H1 (cell line): Measurements from ENCODE around the gene FGF12. TPM values are rescaled to one million over a fixed set of nuclear protein-coding genes. Genes with fewer than 3 reads are reported as not detected.

Experiments used
- CTCF ChIA-PET: fragments of 300-600 bp; sonication (Branson Sonifier 250); formaldehyde crosslinking; loops from one replicate; lab custom pipeline; 2021; ENCODE audit not compliant: partially characterized antibody; lab: Charles Lee
- POLR2A ChIA-PET: fragments of 300-600 bp; sonication (Branson Sonifier 250); formaldehyde crosslinking; loops from one replicate; lab custom pipeline; 2021; ENCODE audit warnings: inconsistent platforms; ENCODE audit not compliant: partially characterized antibody; lab: Charles Lee
- DNase-seq, 2 experiments: peaks; one replicate each; pipeline versions ENCODE4 v3.0.0 to v3.0.0-alpha.2; 2010 to 2022; ENCODE audit warnings: low spot score in 2 of 2, low read depth in 1 of 2, mixed read lengths in 1 of 2
- FAIRE-seq: peaks from 2 replicates; lab custom pipeline; 2011; peaks lifted over from hg19 to GRCh38; lab: Jason Lieb, UNC
- H2AFZ ChIP-seq: 2 replicates; pipeline ENCODE4 v1.8.1; 2012; ENCODE audit warnings: low read length, inconsistent platforms
- H2AK5ac ChIP-seq: 2 replicates; pipeline ENCODE4 v1.6.1; 2013; ENCODE audit warnings: low read depth, low read length
- H2BK120ac ChIP-seq: replicated peaks from 2 replicates; pipeline ENCODE3; 2013; ENCODE audit warnings: low read depth, low read length, inconsistent platforms
- H2BK12ac ChIP-seq: 2 replicates; pipeline ENCODE4 v1.6.1; 2013; ENCODE audit warnings: low read depth, low read length
- H2BK15ac ChIP-seq: 2 replicates; pipeline ENCODE4 v1.6.1; 2013; ENCODE audit warnings: low read length
- H2BK20ac ChIP-seq: 2 replicates; pipeline ENCODE4 v1.6.1; 2013; ENCODE audit warnings: low read length
- H2BK5ac ChIP-seq: 2 replicates; pipeline ENCODE4 v1.6.1; 2013; ENCODE audit warnings: low read depth, low read length
- H3K14ac ChIP-seq: 2 replicates; pipeline ENCODE4 v1.6.1; 2013; ENCODE audit warnings: inconsistent platforms; ENCODE audit not compliant: insufficient read length
- H3K18ac ChIP-seq: 2 replicates; pipeline ENCODE4 v1.6.1; 2013; ENCODE audit warnings: low read length; ENCODE audit errors: extremely low read depth
- H3K23ac ChIP-seq: 2 replicates; pipeline ENCODE4 v1.6.1; 2013; ENCODE audit warnings: inconsistent platforms; ENCODE audit not compliant: insufficient read length
- H3K23me2 ChIP-seq: 2 replicates; pipeline ENCODE4 v1.6.1; 2013; ENCODE audit warnings: low read depth, low read length
- H3K27ac ChIP-seq: 2 replicates; pipeline ENCODE4 v1.6.1; 2011; ENCODE audit warnings: low read depth, low read length, inconsistent platforms
- H3K27me3 ChIP-seq, 4 experiments: replicated peaks in 1 of 4; 1 replicate in 1 of 4; 2 replicates in 3 of 4; pipeline versions ENCODE4 v1.6.1 to v1.8.1; 2011 to 2013; ENCODE audit warnings: low read length in 3 of 4, mild to moderate bottlenecking in 3 of 4, inconsistent platforms in 2 of 4, mixed read lengths in 2 of 4, moderate library complexity in 1 of 4; ENCODE audit not compliant: control insufficient read depth in 3 of 4, insufficient read depth in 3 of 4; ENCODE audit errors: extremely low read depth in 1 of 4
- H3K36me3 ChIP-seq, 4 experiments: 2 replicates each; pipeline versions ENCODE4 v1.6.1 to v1.8.1; 2011 to 2013; ENCODE audit warnings: mild to moderate bottlenecking in 4 of 4, low read length in 3 of 4, moderate library complexity in 2 of 4, control low read depth in 1 of 4, inconsistent platforms in 1 of 4; ENCODE audit not compliant: insufficient read depth in 4 of 4, control insufficient read depth in 2 of 4
- H3K4ac ChIP-seq: replicated peaks from 2 replicates; pipeline ENCODE3; 2013; ENCODE audit warnings: low read length, low read depth, mixed read lengths, inconsistent platforms; ENCODE audit not compliant: insufficient read length
- H3K4me1 ChIP-seq, 4 experiments: replicated peaks in 1 of 4; 1 replicate in 1 of 4; 2 replicates in 3 of 4; pipeline versions ENCODE4 v1.6.1 to v1.8.1; 2011 to 2013; ENCODE audit warnings: low read length in 3 of 4, inconsistent platforms in 2 of 4, mixed read lengths in 1 of 4; ENCODE audit not compliant: insufficient read depth in 4 of 4, control insufficient read depth in 3 of 4
- H3K4me2 ChIP-seq, 2 experiments: 2 replicates each; pipeline versions ENCODE4 v1.6.1 to v1.8.1; 2011 to 2013; ENCODE audit warnings: low read depth in 2 of 2, low read length in 2 of 2, control low read depth in 1 of 2, inconsistent platforms in 1 of 2, mild to moderate bottlenecking in 1 of 2; ENCODE audit not compliant: insufficient read depth in 1 of 2
- H3K4me3 ChIP-seq, 4 experiments: fragments of 200-600, 300-600 bp in 1 of 4; sonication (generic), shearing (Covaris generic), sonication (Bioruptor Twin) in 1 of 4; 2 replicates each; pipeline versions ENCODE4 v1.5.1 to v1.8.1; 2011 to 2016; ENCODE audit warnings: low read length in 4 of 4, low read depth in 3 of 4, control low read depth in 2 of 4, inconsistent platforms in 2 of 4, mild to moderate bottlenecking in 2 of 4, mixed read lengths in 1 of 4, moderate library complexity in 1 of 4; ENCODE audit not compliant: insufficient read depth in 2 of 4; ENCODE audit errors: extremely low read depth in 1 of 4
- H3K56ac ChIP-seq: replicated peaks from 2 replicates; pipeline ENCODE3; 2013; ENCODE audit warnings: low read depth, mild to moderate bottlenecking, mixed read lengths, low read length, inconsistent platforms; ENCODE audit not compliant: insufficient read length
- H3K79me1 ChIP-seq: 2 replicates; pipeline ENCODE4 v1.6.1; 2013; ENCODE audit warnings: low read depth, low read length, control low read depth
- H3K79me2 ChIP-seq, 2 experiments: 2 replicates each; pipeline versions ENCODE4 v1.6.1 to v1.8.1; 2012 to 2013; ENCODE audit warnings: low read length in 2 of 2, mild to moderate bottlenecking in 2 of 2, inconsistent platforms in 1 of 2; ENCODE audit not compliant: insufficient read depth in 2 of 2, control insufficient read depth in 1 of 2
- H3K9ac ChIP-seq, 4 experiments: replicated peaks in 1 of 4; 1 replicate in 1 of 4; 2 replicates in 3 of 4; pipeline versions ENCODE4 v1.6.1 to v1.8.1; 2011 to 2013; ENCODE audit warnings: low read depth in 3 of 4, low read length in 3 of 4, control low read depth in 2 of 4, mild to moderate bottlenecking in 2 of 4, moderate library complexity in 2 of 4, inconsistent platforms in 1 of 4; ENCODE audit errors: extremely low read depth in 1 of 4
- H3K9me3 ChIP-seq, 2 experiments: 2 replicates each; pipeline versions ENCODE4 v1.6.1 to v1.8.1; 2012 to 2013; ENCODE audit warnings: mild to moderate bottlenecking in 2 of 2, moderate library complexity in 2 of 2, control low read depth in 1 of 2, inconsistent platforms in 1 of 2, low read depth in 1 of 2, low read length in 1 of 2, mixed read lengths in 1 of 2; ENCODE audit not compliant: insufficient read depth in 2 of 2
- H4K20me1 ChIP-seq, 2 experiments: replicated peaks in 1 of 2; 2 replicates each; pipeline versions ENCODE3 to v1.8.1; 2011 to 2013; ENCODE audit warnings: inconsistent platforms in 2 of 2, low read length in 2 of 2, mild to moderate bottlenecking in 1 of 2; ENCODE audit not compliant: insufficient read depth in 2 of 2, control insufficient read depth in 1 of 2
- H4K5ac ChIP-seq: 2 replicates; pipeline ENCODE4 v1.6.1; 2013; ENCODE audit warnings: low read length, low read depth, mixed read lengths, inconsistent platforms; ENCODE audit not compliant: insufficient read length
- H4K8ac ChIP-seq: 2 replicates; pipeline ENCODE4 v1.8.0; 2013; ENCODE audit warnings: mild to moderate bottlenecking, moderate library complexity, low read length, inconsistent platforms; ENCODE audit not compliant: insufficient read depth; ENCODE audit errors: extremely low read depth
- H4K91ac ChIP-seq: replicated peaks from 2 replicates; pipeline ENCODE3; 2013; ENCODE audit warnings: low read length, mixed read lengths, inconsistent platforms; ENCODE audit not compliant: insufficient read length
- WGBS, 2 experiments: shearing (Covaris generic) in 1 of 2; methylation state at CpG; one replicate each; pipeline versions ENCODE4 v1.1.6 to v1.1.7; 2013 to 2015; ENCODE audit warnings: low lambda C conversion rate in 2 of 2, mixed read lengths in 2 of 2, inconsistent platforms in 1 of 2, low coverage in 1 of 2, missing lambda C conversion rate in 1 of 2; ENCODE audit not compliant: insufficient replicate concordance in 2 of 2, insufficient coverage in 1 of 2, insufficient read length in 1 of 2; ENCODE audit errors: extremely low coverage in 1 of 2, missing lambda C conversion rate in 1 of 2; 5-methylcytosine and 5-hydroxymethylcytosine counted together
- polyA plus RNA-seq, 7 experiments: library from polyadenylated mRNA; depleted of rRNA in 3 of 7; stranded (reverse) in 5 of 7; unstranded in 2 of 7; fragments of >200 nt in 5 of 7; fragments of 200-250 nt in 2 of 7; gene quantifications; 1 replicate in 5 of 7; 2 replicates in 1 of 7; 4 replicates in 1 of 7; pipeline versions ENCODE4 v1.2.1 to v1.2.3, GENCODE V29; 2011 to 2013; ENCODE audit warnings: missing spikeins in 2 of 7, mixed read lengths in 2 of 7
- total RNA-seq: library from RNA; stranded (reverse); fragmentation: NEBNext Ultra II Directional; extraction: Animal tissue kit (Norgen Biotek cat#: 25700); gene quantifications from 2 replicates; pipeline ENCODE4 v1.2.1, GENCODE V29; 2021

The FGF12 gene
- total and polyA plus RNA-seq, 2 of the 8 experiments (the other 6 are each of a cell fraction or from before 2014, with no cell fraction given): 4.1 to 16.6 TPM

- no peak overlapping the region for H2BK15ac ChIP-seq
- no peak overlapping the region for H3K27ac ChIP-seq
- H2BK12ac ChIP-seq: no peak overlapping the region
- no peak overlapping the region for H4K91ac ChIP-seq
- H3K79me2 ChIP-seq: no peaks in the 10 kb centered on the region
- H2BK20ac ChIP-seq: no peak overlapping the region
- H4K20me1 ChIP-seq: no peaks in the 10 kb centered on the region
- H3K4me2 ChIP-seq: peak overlapping the region; percentile 19 to 48; a peak in 2 of 4 replicates
- H4K8ac ChIP-seq: no peak overlapping the region
- H3K23ac ChIP-seq: no peak overlapping the region
- no peak overlapping the region for H3K4ac ChIP-seq
- FAIRE-seq: no peak
- no peaks in the 10 kb centered on the region for H3K9me3 ChIP-seq
- H3K9ac ChIP-seq: no peak overlapping the region
- no peaks in the 10 kb centered on the region for H3K36me3 ChIP-seq
- H3K79me1 ChIP-seq: no peaks in the 10 kb centered on the region
- no peak overlapping the region for H2AFZ ChIP-seq
- ChIA-PET POLR2A (no interaction called here), CTCF (interaction anchor here (1.4 kb wide), 1 partner anchor 28 kb away, joined by 3 read pairs; no protein-coding TSS in a partner anchor)
- H3K56ac ChIP-seq: no peak overlapping the region
- no peak for DNase-seq
- no peak overlapping the region for H4K5ac ChIP-seq
- H3K27me3 ChIP-seq: peaks cover 0 to 3% (median 1%) of the 10 kb centered on the region in 4 experiments; a peak in 2 of 7 replicates
- WGBS, 2 experiments: 20% methylated on average over 2 of the region's 2 CpGs; no CpG with 5 or more reads in 1 of the 2 experiments
- peak overlapping the region in 1 of 4 experiments; percentile 22; a peak in 1 of 8 replicates for H3K4me3 ChIP-seq
- no peak overlapping the region for H2BK120ac ChIP-seq
- H3K18ac ChIP-seq: no peak overlapping the region
- no peak overlapping the region for H2AK5ac ChIP-seq
- H3K14ac ChIP-seq: no peak overlapping the region
- peaks cover 2 to 11% (median 5%) of the 10 kb centered on the region in 4 experiments; a peak in 4 of 7 replicates for H3K4me1 ChIP-seq
- H3K23me2 ChIP-seq: no peaks in the 10 kb centered on the region; the same call in 1 of the 2 replicates
- H2BK5ac ChIP-seq: no peak overlapping the region
Observed at GRCh38 chr3:192417017-192417416, 310.3 kb downstream of the FGF12 start.
